ENCODE data around the gene P2RY2.

DNA sequence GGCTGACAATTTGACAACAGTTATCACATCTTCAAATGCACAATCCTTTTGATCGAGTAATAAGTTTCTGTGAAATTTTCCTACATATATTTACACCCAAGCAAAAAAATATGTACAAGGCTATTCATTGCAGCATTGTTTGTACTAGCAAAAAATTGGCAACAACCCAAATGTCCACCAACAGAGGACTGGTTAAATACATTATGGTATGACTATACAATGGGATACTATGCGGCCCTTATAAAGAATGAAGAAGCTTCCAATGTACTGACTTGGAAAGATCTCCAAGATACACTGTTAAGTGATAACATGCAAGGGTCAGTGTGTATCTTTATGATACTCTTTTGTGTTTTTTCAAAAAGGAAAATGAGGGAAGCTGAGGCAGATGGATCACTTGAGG is 8.2 kb upstream of the P2RY2 start:
- TF ChIP-seq, protein P1, sequence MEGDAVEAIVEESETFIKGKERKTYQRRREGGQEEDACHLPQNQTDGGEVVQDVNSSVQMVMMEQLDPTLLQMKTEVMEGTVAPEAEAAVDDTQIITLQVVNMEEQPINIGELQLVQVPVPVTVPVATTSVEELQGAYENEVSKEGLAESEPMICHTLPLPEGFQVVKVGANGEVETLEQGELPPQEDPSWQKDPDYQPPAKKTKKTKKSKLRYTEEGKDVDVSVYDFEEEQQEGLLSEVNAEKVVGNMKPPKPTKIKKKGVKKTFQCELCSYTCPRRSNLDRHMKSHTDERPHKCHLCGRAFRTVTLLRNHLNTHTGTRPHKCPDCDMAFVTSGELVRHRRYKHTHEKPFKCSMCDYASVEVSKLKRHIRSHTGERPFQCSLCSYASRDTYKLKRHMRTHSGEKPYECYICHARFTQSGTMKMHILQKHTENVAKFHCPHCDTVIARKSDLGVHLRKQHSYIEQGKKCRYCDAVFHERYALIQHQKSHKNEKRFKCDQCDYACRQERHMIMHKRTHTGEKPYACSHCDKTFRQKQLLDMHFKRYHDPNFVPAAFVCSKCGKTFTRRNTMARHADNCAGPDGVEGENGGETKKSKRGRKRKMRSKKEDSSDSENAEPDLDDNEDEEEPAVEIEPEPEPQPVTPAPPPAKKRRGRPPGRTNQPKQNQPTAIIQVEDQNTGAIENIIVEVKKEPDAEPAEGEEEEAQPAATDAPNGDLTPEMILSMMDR (conservative IDR thresholded peaks at IDR 0.05; ENCODE audit: low read length): no peak
- TF ChIP-seq EZH2phosphoT487 (IDR thresholded peaks at IDR 0.05; ENCODE audit: borderline replicate concordance, low read depth, low read length): no peak

All from OCI-LY7 (cell line).